Liver (tissue), 9 donors: Measurements from ENCODE around the gene MTF1. TPM values are rescaled to one million over a fixed set of nuclear protein-coding genes. Genes with fewer than 3 reads are reported as not detected.
A peak's percentile ranks its signal among the peaks of the same experiment; 100 is the strongest.

Source experiments
- DNase-seq: peaks from one replicate; pipeline ENCODE4 v3.0.0-alpha.2; 2017; ENCODE audit warnings: low spot score
- H3K27ac ChIP-seq, 2 donors: one replicate each; pipeline ENCODE4 v1.7.0; 2013; ENCODE audit warnings: inconsistent platforms in 2 of 2, low read length in 2 of 2, control low read depth in 1 of 2, low read depth in 1 of 2, mild to moderate bottlenecking in 1 of 2
- H3K27me3 ChIP-seq, 4 donors: one replicate each; pipeline versions ENCODE4 v1.6.1 to v1.7.0; 2013; ENCODE audit warnings: low read length in 3 of 4, inconsistent platforms in 1 of 4, mild to moderate bottlenecking in 1 of 4, moderate library complexity in 1 of 4; ENCODE audit not compliant: control insufficient read depth in 4 of 4, insufficient read depth in 4 of 4
- H3K36me3 ChIP-seq, 4 donors: one replicate each; pipeline versions ENCODE4 v1.6.1 to v1.7.0; 2013; ENCODE audit warnings: low read length in 3 of 4, mild to moderate bottlenecking in 3 of 4, low read depth in 1 of 4, moderate library complexity in 1 of 4; ENCODE audit not compliant: control insufficient read depth in 4 of 4, insufficient read depth in 3 of 4
- H3K4me1 ChIP-seq, 4 donors: one replicate each; pipeline versions ENCODE4 v1.6.1 to v1.7.0; 2013; ENCODE audit warnings: low read length in 3 of 4, mild to moderate bottlenecking in 3 of 4, moderate library complexity in 1 of 4; ENCODE audit not compliant: control insufficient read depth in 4 of 4, insufficient read depth in 4 of 4
- H3K4me3 ChIP-seq, 3 donors: one replicate each; pipeline versions ENCODE4 v1.6.1 to v1.7.0; 2013; ENCODE audit warnings: low read length in 3 of 3, control low read depth in 1 of 3, low read depth in 1 of 3, mild to moderate bottlenecking in 1 of 3
- H3K9ac ChIP-seq, 2 donors: one replicate each; pipeline ENCODE4 v1.7.0; 2013; ENCODE audit warnings: low read length in 2 of 2, mild to moderate bottlenecking in 2 of 2, moderate library complexity in 2 of 2, control low read depth in 1 of 2, low read depth in 1 of 2
- H3K9me3 ChIP-seq, 4 donors: one replicate each; pipeline versions ENCODE4 v1.6.1 to v1.7.0; 2013; ENCODE audit warnings: low read length in 3 of 4; ENCODE audit not compliant: control insufficient read depth in 4 of 4
- ATF3 ChIP-seq: IDR thresholded peaks from 2 replicates; pipeline ENCODE4 v1.6.1; 2016; ENCODE audit warnings: antibody characterized with exemption
- CTCF ChIP-seq: fragments of 150-350 bp; IDR thresholded peaks from 2 replicates; pipeline ENCODE4 v1.5.1; 2017; ENCODE audit warnings: improper control_type of control experiment, low read depth, low read length; ENCODE audit not compliant: missing input control
- EGR1 ChIP-seq, 2 donors: IDR thresholded peaks; 2 replicates each; pipeline ENCODE4 v1.6.1; 2016 to 2018; ENCODE audit warnings: antibody characterized with exemption in 2 of 2, low read depth in 2 of 2
- FOXA2 ChIP-seq: IDR thresholded peaks from 2 replicates; pipeline ENCODE4 v1.6.1; 2016; ENCODE audit warnings: antibody characterized with exemption
- GABPA ChIP-seq, 2 donors: IDR thresholded peaks in 1 of 2; conservative IDR thresholded peaks in 1 of 2; 2 replicates each; pipeline ENCODE4 v1.6.1; 2016; ENCODE audit warnings: antibody characterized with exemption in 2 of 2, mild to moderate bottlenecking in 1 of 2, moderate library complexity in 1 of 2
- HNF4A ChIP-seq, 2 donors: conservative IDR thresholded peaks; 2 replicates each; pipeline ENCODE4 v1.6.1; 2016; ENCODE audit warnings: antibody characterized with exemption in 2 of 2, mild to moderate bottlenecking in 2 of 2
- HNF4G ChIP-seq: IDR thresholded peaks from 2 replicates; pipeline ENCODE4 v1.6.1; 2016; ENCODE audit warnings: antibody characterized with exemption
- JUND ChIP-seq, 2 donors: IDR thresholded peaks; 2 replicates each; pipeline ENCODE4 v1.6.1; 2016; ENCODE audit warnings: antibody characterized with exemption in 2 of 2
- NR2F2 ChIP-seq: IDR thresholded peaks from 2 replicates; pipeline ENCODE4 v1.6.1; 2016; ENCODE audit warnings: antibody characterized with exemption
- RAD21 ChIP-seq, 2 donors: IDR thresholded peaks; 2 replicates each; pipeline ENCODE4 v1.6.1; 2016; ENCODE audit warnings: antibody characterized with exemption in 2 of 2, mild to moderate bottlenecking in 2 of 2
- REST ChIP-seq: IDR thresholded peaks from 2 replicates; pipeline ENCODE4 v1.6.1; 2016; ENCODE audit warnings: antibody characterized with exemption, mild to moderate bottlenecking
- RXRA ChIP-seq, 2 donors: IDR thresholded peaks; 2 replicates each; pipeline ENCODE4 v1.6.1; 2017 to 2018; ENCODE audit warnings: antibody characterized with exemption in 2 of 2, mild to moderate bottlenecking in 1 of 2
- SP1 ChIP-seq: IDR thresholded peaks from 2 replicates; pipeline ENCODE4 v1.6.1; 2018; ENCODE audit warnings: antibody characterized with exemption, mild to moderate bottlenecking
- TAF1 ChIP-seq: conservative IDR thresholded peaks from 2 replicates; pipeline ENCODE4 v1.6.1; 2016; ENCODE audit warnings: antibody characterized with exemption, mild to moderate bottlenecking
- YY1 ChIP-seq: IDR thresholded peaks from 2 replicates; pipeline ENCODE4 v1.6.1; 2016; ENCODE audit warnings: antibody characterized with exemption, mild to moderate bottlenecking
- ZBTB33 ChIP-seq: IDR thresholded peaks from 2 replicates; pipeline ENCODE4 v1.6.1; 2016; ENCODE audit warnings: antibody characterized with exemption
- WGBS: extraction: QIAGEN DNeasy Blood & Tissue Kit; methylation state at CpG from one replicate; pipeline ENCODE4 v1.1.7; 2013; 5-methylcytosine and 5-hydroxymethylcytosine counted together
- polyA plus RNA-seq, 2 donors: library from polyadenylated mRNA; stranded (reverse) in 1 of 2; unstranded in 1 of 2; fragments of 200-250 nt in 1 of 2; fragments of >200 nt in 1 of 2; fragmentation: Nextera tagmentation in 1 of 2; extraction: Ambion mirVana in 1 of 2; gene quantifications; one replicate each; pipeline versions ENCODE4 v1.2.1 to v1.2.3, GENCODE V29; 2013 to 2015
- total RNA-seq, 2 donors: library from RNA; depleted of rRNA; stranded (reverse); fragments of >200 nt; gene quantifications; one replicate each; pipeline ENCODE4 v1.2.3, GENCODE V29; 2014
- donor health status: healthy.
- donor health status: healthy.
- donor health status: healthy.
- donor health status: healthy.
- donor health status: healthy.

MTF1 gene
- total and polyA plus RNA-seq, 4 donors: 2.3 to 3.3 (median 3.0) TPM

- 6% methylated on average over 33 of the region's 33 CpGs for WGBS
- Histone ChIP-seq H3K27ac (no peak within 1 kb of the TSS), H3K4me3 (no peak within 1 kb of the TSS), H3K9ac (no peak within 1 kb of the TSS), H3K9me3 (peaks cover 0 to 3% (median 0%) of the 10 kb centered on the region in 4 donors), H3K27me3 (peaks cover 0 to 25% (median 9%) of the 10 kb centered on the region in 4 donors), H3K4me1 (peaks cover 0 to 3% (median 0%) of the 10 kb centered on the region in 4 donors), H3K36me3 (no peaks in the 10 kb centered on the region)
- TF ChIP-seq HNF4A (conservative IDR thresholded peaks at IDR 0.05) (no peak), FOXA2 (no peak), JUND (IDR thresholded peaks at IDR 0.05) (no peak), ATF3 (no peak), GABPA (IDR thresholded peaks at IDR 0.05 in 1 of 2, conservative IDR thresholded peaks at IDR 0.05 in 1 of 2) (no peak), SP1 (no peak), TAF1 (no peak)
- DNase-seq: no peak
These were observed 94.4 kb downstream of the MTF1 start, which contains the start of gene EPHA10 for GRCh38 chr1:37764888-37765441. Gene EPHA10, minus strand, starts transcription at chr1:37765120. Its CDS starts 54 bp downstream, at chr1:37765066.

- DNase-seq: peak; percentile 59
- H3K4me3 ChIP-seq: no peak overlapping the region
- peaks cover 0 to 3% (median 0%) of the 10 kb centered on the region in 4 donors for H3K4me1 ChIP-seq
- H3K9ac ChIP-seq: no peak overlapping the region
- H3K27ac ChIP-seq: no peak overlapping the region
- 11% methylated on average over 29 of the region's 29 CpGs for WGBS
- TF ChIP-seq TAF1 (no peak), REST (peak; percentile 99)
- no peaks in the 10 kb centered on the region for H3K36me3 ChIP-seq
- peaks cover 0 to 3% (median 0%) of the 10 kb centered on the region in 4 donors for H3K9me3 ChIP-seq
- H3K27me3 ChIP-seq: peaks cover 0 to 25% (median 9%) of the 10 kb centered on the region in 4 donors
These were observed 95.0 kb downstream of the MTF1 start for GRCh38 chr1:37764414-37764825.

- Histone ChIP-seq H3K9me3 (peaks cover 0 to 3% (median 0%) of the 10 kb centered on the region in 4 donors), H3K27ac (no peak overlapping the region), H3K36me3 (no peaks in the 10 kb centered on the region), H3K27me3 (peaks cover 0 to 25% (median 9%) of the 10 kb centered on the region in 4 donors), H3K4me3 (no peak overlapping the region), H3K4me1 (peaks cover 0 to 3% (median 0%) of the 10 kb centered on the region in 4 donors), H3K9ac (no peak overlapping the region)
- TF ChIP-seq FOXA2 (no peak), EGR1 (IDR thresholded peaks at IDR 0.05; ENCODE audit: low read depth in 2 of 2) (no peak), RAD21 (IDR thresholded peaks at IDR 0.05) (no peak), CTCF (no peak), ATF3 (no peak), YY1 (no peak), SP1 (no peak), HNF4G (no peak), HNF4A (conservative IDR thresholded peaks at IDR 0.05) (no peak), ZBTB33 (no peak), RXRA (IDR thresholded peaks at IDR 0.05) (no peak), NR2F2 (no peak)
- no peak for DNase-seq
- 19% methylated on average over 25 of the region's 25 CpGs for WGBS
These were observed 95.5 kb downstream of the MTF1 start for GRCh38 chr1:37763791-37764413.
